B cell (primary cell): Measurements from ENCODE around the gene EPG5.
"Not testable (repeated sequence)": the region's sequence is repeated elsewhere in the genome, so short reads cannot be mapped to it uniquely, and the experiment has no call there.

Experiments
- EZH2 ChIP-seq: IDR thresholded peaks from 2 replicates; pipeline ENCODE4 v1.6.1; 2012; ENCODE audit warnings: borderline replicate concordance, low read depth, mild to moderate bottlenecking, moderate library complexity, low read length; ENCODE audit not compliant: insufficient read depth, poor library complexity, severe bottlenecking
- TF ChIP-seq, protein P1 (sequence below): fragments of 200-600 bp; IDR thresholded peaks from one replicate; pipeline ENCODE4 v1.8.0; 2022; ENCODE audit warnings: antibody characterized with exemption, mild to moderate bottlenecking

DNA sequence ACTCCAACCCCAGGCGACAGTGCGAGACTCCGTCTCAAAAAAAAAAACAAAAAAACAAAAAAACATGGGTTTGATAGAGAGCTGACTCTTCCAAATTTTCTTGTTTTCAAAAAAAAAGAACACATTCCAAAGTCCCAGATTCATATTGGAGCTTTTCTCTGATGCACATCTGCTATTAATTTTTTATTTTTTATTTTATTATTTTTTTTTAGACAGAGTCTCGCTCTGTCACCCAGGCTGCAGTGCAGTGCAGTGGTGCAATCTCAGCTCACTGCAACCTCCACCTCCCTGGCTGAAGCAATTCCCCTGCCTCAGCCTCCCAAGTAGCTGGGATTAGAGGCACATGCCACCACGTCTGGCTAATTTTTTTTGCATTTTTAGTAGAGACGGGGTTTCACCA is 25.4 kb upstream of the EPG5 start:
- TF ChIP-seq, protein P1, sequence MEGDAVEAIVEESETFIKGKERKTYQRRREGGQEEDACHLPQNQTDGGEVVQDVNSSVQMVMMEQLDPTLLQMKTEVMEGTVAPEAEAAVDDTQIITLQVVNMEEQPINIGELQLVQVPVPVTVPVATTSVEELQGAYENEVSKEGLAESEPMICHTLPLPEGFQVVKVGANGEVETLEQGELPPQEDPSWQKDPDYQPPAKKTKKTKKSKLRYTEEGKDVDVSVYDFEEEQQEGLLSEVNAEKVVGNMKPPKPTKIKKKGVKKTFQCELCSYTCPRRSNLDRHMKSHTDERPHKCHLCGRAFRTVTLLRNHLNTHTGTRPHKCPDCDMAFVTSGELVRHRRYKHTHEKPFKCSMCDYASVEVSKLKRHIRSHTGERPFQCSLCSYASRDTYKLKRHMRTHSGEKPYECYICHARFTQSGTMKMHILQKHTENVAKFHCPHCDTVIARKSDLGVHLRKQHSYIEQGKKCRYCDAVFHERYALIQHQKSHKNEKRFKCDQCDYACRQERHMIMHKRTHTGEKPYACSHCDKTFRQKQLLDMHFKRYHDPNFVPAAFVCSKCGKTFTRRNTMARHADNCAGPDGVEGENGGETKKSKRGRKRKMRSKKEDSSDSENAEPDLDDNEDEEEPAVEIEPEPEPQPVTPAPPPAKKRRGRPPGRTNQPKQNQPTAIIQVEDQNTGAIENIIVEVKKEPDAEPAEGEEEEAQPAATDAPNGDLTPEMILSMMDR: not testable (repeated sequence)
- not testable (repeated sequence) for TF ChIP-seq EZH2
